GM18907 (cell line): Measurements from ENCODE around the gene STK32B.

Source experiments
- ATAC-seq: cut with Tn5 transposase; IDR thresholded peaks from one replicate; pipeline ENCODE4 v1.9.1; 2021; ENCODE audit warnings: mild to moderate bottlenecking, moderate library complexity; ENCODE audit not compliant: unreplicated experiment

STK32B gene

DNA sequence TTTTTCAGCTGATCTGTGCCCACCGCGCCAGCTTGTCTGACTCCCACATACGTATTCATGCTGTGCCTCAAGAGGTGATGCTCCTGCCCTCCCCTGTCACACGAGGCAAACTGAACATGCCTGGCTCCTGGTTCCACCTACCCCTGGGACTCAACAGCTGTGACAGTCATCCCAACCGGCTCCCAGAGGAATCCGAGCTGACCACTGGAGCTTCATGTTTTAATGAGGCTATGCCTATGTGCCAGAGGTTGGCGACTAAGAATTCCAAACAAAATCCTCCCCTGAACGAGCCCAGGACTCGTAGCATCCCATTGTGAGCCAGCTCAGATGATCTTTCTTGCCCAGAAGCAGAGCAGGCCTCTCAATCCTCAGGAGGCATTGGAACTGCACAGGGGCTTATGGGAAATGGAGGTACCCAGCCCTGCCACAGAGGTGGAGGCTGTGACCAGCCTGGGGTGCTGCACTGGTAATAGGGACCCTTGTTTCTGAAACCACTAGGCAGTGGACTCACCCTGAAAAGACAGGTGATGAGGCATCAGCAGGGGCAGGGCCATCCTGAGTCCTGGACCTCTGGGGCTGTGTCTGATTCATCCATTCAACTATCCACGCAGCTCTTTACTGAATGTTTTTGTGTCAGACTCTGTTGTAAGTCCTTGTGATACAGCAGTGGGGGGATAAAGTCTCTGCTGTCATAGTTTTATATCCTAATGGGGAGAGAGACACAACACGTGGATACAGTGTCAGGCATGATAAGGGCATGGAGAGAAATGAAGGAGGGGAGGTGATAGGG, 332.1 kb downstream of the STK32B start:
- ATAC-seq: no peak

DNA sequence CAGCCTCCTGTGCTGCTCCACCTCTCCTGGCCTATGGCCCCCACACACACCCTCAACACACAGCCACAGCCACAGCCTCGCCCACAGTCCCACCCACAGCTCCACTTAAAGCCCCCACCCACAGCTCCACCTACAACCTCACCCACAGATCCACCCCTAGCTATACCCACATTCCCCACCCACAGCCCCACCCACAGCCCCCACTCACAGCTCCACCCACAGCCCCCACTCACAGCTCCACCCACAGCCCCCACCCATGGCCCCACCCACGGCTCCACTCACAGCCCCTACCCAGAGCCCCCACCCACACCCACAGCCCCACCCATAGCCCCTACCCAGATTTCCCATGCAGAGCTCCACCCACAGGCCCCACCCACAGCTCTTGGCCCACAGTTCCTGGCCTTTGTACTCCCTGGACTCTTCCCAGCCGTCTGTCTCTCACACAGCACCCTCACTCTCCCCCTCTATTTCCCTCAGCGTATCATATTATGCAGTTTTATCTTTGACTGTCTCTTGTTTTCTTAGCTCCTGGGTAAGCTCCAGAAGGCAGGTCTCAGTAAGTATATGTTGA, 334.5 kb downstream of the STK32B start:
- ATAC-seq: no peak

DNA sequence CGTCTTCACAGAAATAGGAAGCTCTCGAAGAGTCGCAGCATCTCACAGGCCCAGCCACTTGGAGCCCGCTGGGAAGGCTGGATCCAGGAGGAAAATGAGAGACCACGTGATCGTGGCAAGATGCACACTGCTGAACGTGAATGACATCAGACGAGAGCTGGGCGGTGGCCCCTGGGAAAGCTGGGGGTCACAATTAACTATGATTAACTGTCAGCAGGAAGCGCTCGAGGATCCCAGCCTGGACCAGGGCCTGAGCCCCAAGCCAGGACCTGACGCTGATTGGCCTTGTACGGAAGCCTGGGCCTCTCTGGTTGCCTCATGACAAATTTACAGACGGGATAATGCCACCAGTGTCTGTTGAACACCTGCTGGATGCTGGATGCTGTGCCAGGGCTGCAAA, 335.6 kb downstream of the STK32B start:
- no peak for ATAC-seq

DNA sequence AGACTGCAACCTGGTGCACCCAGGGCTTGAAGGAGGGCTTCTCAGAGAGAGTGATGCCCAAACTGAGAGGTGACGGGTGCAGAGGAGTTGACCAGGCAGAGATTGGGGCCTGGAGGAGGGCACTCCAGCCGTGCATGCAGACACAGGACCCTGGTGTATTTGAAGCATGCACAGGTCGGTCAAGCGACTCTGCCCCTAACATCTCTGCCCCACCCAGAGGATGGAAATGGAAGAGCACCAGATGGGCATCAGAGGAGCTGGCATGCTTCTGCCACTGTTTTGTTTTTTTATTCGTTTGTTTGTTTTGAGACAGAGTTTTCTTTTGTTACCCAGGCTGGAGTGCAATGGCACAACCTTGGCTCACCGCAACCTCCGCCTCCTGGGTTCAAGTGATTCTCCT, 336.2 kb downstream of the STK32B start:
- no peak for ATAC-seq

DNA sequence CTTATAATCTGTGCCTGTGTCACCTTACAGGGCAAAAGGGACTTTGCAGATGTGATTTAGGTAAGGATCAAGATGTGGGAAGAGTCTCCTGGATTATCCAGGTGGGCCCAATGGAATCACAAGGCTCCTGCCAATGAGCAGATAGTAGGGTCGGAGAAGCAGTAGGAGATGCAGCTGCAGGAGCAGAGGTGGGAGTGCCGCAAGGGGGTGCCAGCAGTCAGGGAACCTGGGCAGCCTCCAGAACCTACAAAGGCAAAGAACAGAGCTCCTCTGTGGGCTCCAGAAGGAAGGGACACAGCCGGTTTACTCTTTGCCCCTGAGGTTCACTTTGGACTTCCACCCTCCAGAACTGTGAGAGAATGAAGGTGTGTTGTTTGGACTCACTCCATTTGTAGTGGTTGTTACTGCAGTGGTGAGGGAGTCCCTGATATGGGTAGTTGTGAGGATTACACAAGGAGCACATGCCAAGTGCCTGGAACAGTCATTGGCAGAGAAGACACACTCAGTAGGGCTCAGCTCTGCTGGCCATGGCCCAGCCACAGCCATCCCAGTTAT, 338.6 kb downstream of the STK32B start:
- ATAC-seq: no peak

DNA sequence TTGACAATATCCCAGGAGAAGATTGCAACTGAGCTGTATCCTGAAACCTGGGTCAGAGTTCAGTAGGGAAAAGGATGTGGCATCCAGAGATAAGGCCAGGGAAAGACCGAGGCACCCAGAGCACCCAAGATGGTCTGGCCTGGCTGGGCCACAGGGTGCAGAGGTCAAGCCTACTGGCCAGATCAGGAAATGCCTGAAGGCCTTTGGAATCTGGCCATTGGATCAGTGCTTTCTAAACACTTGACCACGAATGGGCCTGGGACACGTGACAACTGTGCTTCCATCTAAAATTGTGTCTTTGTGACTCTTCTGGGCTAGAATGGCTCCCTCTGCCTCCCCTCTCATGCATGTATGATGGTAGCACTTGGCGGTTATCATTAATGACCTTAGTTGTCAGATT, 340.2 kb downstream of the STK32B start:
- ATAC-seq: no peak

DNA sequence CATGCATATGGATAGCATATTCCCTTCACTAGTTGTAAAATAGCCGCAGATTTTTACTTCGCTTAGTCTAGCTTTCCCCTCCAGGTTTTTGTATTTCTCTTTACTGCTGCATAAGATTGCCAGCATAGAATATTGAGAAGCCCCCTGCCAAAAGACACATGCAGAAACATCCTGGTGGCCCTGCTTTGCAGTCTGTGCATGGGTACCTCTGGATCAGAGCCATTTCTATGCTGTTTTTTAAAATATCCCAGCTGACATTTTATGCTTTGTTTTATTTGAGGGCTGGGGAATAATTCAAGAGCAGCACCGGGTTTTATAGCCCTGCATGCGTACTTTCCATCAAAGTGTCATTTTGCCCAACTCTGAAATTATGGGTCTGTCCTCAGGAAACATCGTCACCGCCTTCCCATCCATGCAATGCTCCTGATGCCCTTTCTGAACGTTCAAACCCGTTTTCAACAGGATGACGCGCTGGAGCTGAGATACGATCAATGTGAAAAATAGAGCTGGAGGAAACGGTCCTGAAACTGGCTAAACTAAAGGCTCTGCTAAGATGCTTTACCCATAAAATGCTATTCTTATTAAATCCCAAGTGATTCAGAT, 342.7 kb downstream of the STK32B start:
- no peak for ATAC-seq

DNA sequence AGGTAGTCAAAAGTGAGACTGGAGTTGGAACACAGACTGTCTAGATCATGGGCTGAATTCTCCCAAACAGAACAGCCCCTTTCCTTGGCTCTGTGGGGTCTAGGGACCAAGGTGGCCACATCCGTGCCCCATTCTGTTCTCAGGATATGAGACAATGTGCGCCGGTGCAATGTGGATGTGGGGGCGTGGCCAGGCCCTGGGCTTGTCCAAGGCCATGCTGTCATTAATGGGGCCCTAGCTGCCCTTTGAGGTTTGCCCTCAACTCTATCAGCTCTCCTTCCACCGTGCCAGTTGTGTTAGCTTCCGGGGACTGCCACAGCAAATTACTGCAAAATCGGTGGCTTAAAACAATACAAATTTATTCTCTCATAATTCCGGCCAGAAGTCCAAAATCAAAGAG, 344.5 kb downstream of the STK32B start:
- ATAC-seq: no peak

DNA sequence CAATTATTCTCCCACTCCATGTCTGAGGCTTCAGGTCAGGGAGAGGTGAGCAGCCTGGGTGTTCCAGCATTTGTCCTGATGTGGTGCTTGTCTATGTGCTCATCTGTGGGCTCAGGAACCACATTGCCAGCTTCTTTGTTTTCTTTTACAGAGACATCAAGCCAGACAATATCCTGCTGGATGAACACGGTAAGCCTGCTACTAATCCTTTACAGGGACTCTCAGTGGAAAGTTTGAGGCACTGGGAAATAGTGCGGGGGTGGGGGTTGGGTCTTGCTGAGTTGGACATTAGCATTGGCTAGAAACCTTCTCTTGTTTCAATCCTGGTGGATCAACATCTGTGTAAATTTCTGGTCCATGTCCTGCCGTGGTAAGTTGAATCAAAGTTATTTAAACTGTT, 346.8 kb downstream of the STK32B start:
- no peak for ATAC-seq

DNA sequence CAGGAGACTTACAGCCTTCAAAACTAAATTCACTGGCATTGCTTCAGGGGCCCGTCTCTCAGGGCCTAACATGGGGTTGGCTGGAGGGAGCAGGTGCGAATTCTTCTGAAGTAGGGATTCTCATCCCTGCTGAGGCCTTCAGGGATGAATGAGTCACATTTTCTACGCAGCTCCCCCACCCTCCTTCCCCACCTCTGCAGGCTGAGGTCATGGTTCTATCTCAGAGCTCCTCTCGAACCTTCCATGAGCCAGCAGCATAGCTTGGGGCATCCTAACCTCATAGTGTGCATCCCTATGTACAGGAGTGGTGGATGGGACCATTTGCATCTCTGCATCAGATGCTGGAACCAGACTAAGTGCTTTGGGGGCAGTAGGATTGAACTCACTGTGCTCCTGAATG, 347.8 kb downstream of the STK32B start:
- ATAC-seq: no peak

DNA sequence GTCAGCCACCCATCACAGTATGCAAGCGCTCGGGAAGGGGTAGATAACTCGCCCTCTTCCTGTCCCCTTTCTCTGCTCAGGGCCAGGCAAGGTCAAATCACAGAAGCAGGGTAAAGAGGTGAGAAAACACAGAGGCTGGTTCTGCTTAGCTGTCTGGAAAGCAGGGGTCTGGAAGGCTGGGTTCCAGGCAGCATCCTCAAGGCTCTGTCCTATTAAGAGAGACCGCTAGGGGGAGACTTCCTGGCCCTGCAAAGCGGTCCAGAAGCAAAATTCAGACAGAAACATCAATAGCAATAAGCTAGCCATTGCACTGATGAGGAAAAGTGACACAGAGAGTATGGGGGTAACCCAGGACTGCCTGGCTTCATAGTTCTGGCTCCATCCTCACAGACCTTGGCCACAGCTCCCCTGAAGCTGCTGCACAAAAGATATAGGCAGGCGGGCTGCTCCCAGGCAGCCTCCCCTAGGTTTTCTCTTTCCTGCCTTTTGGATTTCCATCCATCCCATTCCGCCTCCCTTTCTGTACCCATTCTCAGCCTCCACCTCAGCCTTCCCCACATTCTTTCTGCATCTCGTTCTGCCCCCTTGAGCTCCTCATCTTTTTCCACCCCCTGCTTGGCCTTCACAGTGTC, 348.6 kb downstream of the STK32B start:
- ATAC-seq: peak; percentile 51

DNA sequence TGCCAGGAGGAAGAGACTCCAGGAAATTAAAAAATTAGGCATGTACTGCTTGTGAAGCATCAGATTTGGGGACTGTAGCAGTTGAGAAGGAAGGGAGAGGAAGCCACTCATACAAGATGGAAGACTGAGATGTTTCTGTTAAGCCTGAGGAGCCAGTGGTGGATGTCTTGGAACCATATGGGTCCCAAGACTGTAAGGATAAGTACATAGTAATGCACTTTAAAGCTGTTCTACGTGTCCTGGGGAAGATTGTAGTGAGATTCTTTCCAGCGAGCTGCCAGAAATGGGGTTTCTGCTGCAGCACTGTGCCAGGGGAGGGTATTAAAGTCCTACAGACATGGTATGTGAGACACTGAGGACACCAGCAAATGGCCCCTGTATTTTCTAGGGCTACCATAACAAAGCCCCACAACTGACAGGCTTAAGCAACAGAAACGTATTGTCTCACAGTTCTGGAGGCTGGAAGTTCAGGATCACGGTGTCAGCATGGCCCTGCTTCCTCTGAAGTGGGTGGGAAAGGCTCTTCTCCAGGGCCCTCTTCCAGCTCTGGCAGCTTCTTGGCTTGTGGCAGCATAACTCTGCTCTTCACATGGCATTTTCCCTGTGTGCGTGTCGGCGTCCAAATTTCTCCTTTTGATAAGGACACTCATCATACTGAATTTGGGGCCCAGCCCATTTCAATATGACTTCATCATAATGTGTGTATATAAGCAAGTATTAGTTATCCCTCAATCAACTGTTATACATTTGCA, 352.6 kb downstream of the STK32B start:
- no peak for ATAC-seq

DNA sequence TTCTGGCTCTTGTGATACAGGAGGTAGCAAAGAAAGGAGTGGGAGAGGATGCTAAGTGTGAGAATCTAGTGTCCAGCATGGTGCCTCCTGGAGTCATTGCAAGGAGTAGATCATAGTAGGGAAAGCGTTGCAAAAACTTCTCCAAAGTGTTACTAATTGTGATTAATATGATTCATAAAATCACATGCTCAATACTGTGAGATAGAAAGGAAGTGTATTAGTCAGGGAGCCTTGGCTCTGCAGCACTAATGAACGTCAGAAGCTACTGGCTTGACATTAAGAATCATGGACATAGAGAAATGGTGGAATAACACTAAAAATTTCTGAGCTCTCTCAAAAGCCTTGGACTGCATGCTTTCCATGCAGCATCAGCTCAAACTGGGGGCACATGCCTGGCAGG, 358.0 kb downstream of the STK32B start:
- no peak for ATAC-seq

DNA sequence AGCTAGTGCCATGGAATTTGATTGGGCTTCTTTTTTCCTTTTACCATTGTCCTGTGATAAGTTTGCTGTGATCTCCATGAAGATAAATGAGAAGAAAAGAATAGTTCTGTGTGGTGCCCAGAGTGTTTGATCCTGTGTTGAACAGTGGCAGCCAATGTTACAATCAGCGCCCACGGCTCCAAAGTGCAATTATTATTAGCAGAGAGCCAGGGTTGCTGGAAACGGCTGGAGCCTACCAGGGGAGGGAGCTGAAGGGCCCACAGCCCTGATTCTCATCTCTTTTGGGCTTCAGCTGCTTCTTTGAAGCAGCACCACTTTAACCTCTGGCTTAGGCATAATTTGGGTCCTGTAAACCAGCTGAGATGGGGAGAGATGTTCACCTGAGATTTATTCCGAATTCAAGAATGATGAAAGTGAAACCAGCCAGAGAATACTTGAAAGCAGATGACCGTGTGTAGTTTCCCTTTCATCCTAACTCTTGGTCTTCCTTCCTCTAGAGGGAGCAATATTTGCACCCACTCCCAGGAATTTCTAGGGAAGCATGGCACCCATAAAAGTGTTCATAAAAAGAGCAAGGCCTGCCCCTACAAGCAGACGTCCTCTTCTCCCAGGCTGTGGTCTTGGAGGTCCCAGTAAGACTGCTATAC, 358.8 kb downstream of the STK32B start:
- no peak for ATAC-seq

DNA sequence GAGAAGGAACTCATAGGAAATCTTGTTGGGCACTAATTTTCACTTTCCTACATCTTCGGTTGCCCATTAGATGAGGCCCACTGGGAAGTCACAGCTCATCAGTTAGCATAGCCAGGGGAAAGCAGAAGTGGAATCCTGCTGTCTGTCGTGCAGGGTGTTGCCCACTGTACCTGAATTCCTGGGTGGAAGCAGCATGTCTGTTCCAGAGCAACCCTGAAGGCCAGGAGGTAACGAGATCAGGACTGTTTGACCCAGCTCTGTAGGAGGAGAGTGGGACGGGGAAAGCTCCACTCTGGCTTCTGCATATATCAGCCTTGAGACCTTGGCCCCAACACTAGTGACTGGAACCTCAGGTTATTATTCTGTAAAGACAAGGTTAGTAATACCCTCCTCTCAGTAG, 361.0 kb downstream of the STK32B start:
- no peak for ATAC-seq

DNA sequence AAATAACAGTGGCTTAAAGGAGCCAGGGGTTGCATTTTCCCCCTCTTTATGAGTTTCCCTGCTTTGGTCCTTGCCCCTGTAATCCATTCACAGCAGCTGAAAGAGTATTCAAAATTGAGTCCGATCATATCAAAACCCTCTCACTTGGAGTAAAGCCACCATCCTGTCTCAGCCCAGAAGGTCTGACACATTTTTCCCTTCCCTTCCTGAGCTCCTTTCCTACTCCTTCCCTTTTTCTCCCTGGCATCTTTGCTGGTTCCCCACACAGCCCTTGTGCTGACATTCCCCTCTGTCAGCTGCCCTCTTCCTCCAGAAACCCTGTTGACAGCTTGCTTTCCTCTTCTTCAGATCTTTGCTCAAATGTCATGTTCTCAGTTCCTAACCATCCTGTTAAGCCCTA, 361.5 kb downstream of the STK32B start:
- no peak for ATAC-seq

DNA sequence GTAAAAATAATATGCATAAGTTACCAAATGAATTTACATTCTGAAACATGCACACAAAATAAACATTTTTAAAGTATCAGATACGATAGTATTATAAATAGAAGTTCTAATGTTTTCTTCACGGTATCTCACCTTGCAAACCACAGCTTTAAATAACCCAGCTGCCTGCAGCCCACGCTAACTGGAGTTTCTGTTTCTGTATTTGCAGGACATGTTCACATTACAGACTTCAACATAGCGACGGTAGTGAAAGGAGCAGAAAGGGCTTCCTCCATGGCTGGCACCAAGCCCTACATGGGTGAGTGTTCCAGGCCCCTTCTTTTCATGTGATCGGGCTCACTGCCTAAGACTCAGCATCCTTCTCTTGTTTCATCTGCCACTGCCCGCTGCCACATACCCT, 365.4 kb downstream of the STK32B start:
- peak; percentile 48 for ATAC-seq

DNA sequence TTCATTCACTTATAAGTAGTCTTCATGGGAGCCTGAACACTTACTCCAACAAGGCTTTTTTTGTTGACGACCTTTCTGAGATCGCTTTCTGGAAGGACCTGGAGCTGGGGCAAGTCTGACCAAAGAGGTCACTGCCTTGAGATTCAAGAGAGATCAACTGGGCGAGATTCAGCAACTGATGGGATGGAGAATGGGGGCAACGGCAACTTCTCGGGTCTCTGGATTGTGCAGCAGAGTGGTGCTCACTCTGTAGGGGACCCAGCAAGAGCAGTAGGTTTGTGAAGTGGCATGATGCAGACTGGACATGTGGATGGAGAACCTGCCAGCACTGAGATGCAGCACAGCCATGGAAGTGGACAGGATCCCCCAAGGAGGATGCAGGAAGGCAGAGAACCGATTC, 369.0 kb downstream of the STK32B start:
- no peak for ATAC-seq

DNA sequence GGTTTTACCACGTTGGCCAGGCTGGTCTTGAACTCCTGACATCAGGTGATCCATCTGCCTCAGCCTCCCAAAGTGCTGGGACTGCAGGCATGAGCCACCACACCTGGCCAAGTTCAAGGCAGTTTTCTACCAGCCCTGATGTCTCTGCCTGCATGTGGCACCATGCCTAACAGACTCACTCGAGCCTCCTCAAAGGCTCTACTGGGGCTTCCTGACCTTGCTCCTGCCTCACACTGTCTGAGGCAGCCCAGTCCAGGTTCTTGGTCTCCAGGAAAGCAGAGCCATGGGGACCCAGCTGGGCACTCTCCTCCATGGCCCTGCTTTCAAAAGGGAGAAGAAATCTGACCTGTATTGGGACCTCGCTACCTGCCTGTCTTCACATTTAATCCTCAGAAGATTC, 370.1 kb downstream of the STK32B start:
- ATAC-seq: no peak

DNA sequence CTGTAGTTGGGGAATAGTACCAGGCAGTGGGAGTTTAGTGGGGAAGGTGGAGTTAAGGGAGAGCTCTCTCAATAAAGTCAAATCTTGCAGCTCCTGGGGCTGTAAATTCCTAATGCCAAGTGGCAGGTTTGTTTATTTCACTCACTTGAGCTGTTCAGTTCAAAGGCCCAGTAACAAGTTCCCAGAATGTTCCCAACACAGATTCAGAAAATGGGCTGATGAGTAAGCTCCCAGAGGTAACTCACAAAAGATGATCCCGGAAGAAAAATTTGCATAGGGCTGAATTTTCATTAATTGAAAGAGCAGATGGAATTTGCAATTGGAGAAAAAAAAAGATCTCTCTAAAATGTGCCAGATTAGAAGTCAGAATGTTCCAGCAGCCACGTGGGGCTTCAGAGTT, 370.9 kb downstream of the STK32B start:
- ATAC-seq: no peak

DNA sequence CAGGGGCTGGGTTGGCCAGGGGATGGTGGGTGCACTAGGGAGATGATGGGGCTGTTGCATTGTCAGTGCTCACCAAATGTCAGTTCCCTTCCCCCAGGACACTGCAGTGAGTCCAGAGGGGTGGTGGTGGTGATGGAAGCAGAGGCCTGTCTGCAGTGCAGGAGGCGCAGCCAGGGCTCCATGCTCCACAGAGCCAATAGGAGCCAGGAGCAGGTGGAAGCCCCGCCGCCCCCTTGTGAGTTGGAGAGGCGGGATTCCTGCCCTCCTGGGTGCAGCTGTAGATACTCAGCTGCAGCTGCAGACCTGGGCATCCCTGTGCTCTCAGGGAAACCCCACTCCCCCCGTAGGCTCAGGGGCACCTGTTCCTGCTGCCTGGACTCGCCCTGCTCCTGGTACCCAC, 372.4 kb downstream of the STK32B start:
- no peak for ATAC-seq
